ENCODE measurements around the gene FAM169A.

Gene FAM169A

DNA sequence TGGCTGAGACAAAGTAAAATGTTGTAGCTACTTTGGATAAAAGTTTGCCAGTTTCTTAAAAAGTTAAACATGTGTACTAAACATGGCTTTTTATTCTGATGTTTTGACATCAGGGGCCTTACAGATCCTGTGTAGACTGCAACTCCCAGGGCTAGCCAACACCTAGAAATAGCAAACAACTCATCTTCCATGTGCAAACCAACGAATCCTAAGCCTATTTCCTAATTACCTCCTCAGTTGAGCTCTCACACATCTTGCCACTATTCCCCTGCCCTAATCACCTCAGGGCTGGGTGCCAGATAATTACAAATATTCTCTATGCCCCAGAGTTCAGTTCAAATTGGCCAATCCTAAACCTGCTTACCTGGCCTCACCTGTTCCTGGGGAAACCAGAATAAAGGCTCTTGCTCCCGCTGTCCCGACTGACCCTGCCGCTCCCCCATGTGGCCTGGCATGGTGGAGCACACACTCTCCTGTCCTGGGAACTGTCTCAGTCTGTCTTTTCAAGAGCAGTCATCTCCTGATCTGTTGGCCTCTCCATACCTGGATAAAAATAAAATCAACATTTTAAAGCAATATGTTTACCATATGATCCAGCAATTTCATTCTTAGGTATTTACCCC is 37.1 kb upstream of the FAM169A start:
- no peak for TF ChIP-seq EZH2phosphoT487 (IDR thresholded peaks at IDR 0.05; ENCODE audit: borderline replicate concordance, low read length)
- TF ChIP-seq, protein P1, sequence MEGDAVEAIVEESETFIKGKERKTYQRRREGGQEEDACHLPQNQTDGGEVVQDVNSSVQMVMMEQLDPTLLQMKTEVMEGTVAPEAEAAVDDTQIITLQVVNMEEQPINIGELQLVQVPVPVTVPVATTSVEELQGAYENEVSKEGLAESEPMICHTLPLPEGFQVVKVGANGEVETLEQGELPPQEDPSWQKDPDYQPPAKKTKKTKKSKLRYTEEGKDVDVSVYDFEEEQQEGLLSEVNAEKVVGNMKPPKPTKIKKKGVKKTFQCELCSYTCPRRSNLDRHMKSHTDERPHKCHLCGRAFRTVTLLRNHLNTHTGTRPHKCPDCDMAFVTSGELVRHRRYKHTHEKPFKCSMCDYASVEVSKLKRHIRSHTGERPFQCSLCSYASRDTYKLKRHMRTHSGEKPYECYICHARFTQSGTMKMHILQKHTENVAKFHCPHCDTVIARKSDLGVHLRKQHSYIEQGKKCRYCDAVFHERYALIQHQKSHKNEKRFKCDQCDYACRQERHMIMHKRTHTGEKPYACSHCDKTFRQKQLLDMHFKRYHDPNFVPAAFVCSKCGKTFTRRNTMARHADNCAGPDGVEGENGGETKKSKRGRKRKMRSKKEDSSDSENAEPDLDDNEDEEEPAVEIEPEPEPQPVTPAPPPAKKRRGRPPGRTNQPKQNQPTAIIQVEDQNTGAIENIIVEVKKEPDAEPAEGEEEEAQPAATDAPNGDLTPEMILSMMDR (IDR thresholded peaks at IDR 0.05; ENCODE audit: low read depth, low read length, poor library complexity, severe bottlenecking), result peak; percentile 22
- Histone ChIP-seq H4K20me1 (ENCODE audit: control insufficient read depth, insufficient read depth, low read depth, low read length) (no peaks in the 10 kb centered on the region), H3F3A (ENCODE audit: control insufficient read depth, insufficient read depth) (no peaks in the 10 kb centered on the region), H3K27me3 (ENCODE audit: control insufficient read depth, low read length) (no peaks in the 10 kb centered on the region), H3K79me2 (ENCODE audit: control insufficient read depth, low read length) (no peaks in the 10 kb centered on the region), H3K4me1 (ENCODE audit: control insufficient read depth, low read length) (no peaks in the 10 kb centered on the region), H3K27ac (ENCODE audit: low read depth, low read length) (no peak overlapping the region), H3K4me2 (ENCODE audit: low read length) (no peak overlapping the region), H3K9me3 (ENCODE audit: control insufficient read depth, insufficient read depth, low read length) (no peaks in the 10 kb centered on the region), H3K36me3 (ENCODE audit: control insufficient read depth, low read length) (no peaks in the 10 kb centered on the region), H3K9me2 (replicated peaks; ENCODE audit: control insufficient read depth, low read length) (no peaks in the 10 kb centered on the region), H3K4me3 (ENCODE audit: low read length) (no peak overlapping the region)

DNA sequence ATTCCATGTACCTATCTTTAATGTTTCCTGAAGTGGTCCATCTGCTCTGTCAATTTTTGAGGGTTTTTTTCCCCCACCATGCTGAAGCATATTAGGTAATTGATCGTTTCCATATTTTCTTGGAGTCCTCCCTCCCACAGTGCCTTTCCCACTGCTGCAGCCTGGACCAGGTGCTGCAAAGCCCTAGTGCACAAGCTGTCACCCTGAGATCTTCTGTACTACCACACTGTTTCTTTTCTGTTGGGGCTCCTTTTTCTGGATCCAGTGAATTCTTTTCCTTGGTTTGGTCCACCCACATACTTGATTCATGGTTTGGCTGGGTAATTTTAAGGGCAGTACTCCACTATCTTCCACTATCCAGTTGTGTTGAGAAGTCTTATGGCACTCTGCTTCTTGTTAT is 30.9 kb upstream of the FAM169A start:
- no peak overlapping the region for H3K4me3 ChIP-seq (ENCODE audit: low read length)
- no peaks in the 10 kb centered on the region for H3K36me3 ChIP-seq (ENCODE audit: control insufficient read depth, low read length)
- TF ChIP-seq EZH2phosphoT487 (IDR thresholded peaks at IDR 0.05; ENCODE audit: borderline replicate concordance, low read length), result no peak
- TF ChIP-seq, protein P1 (IDR thresholded peaks at IDR 0.05; ENCODE audit: low read depth, low read length, poor library complexity, severe bottlenecking), result no peak
- H3K9me2 ChIP-seq (replicated peaks; ENCODE audit: control insufficient read depth, low read length), result no peaks in the 10 kb centered on the region
- H3K4me2 ChIP-seq (ENCODE audit: low read length), result no peak overlapping the region
- no peaks in the 10 kb centered on the region for H4K20me1 ChIP-seq (ENCODE audit: control insufficient read depth, insufficient read depth, low read depth, low read length)
- no peaks in the 10 kb centered on the region for H3K79me2 ChIP-seq (ENCODE audit: control insufficient read depth, low read length)
- no peak overlapping the region for H3K27ac ChIP-seq (ENCODE audit: low read depth, low read length)
- H3K9me3 ChIP-seq (ENCODE audit: control insufficient read depth, insufficient read depth, low read length), result peaks cover 3% of the 10 kb centered on the region; the same call in 1 of the 2 replicates
- no peaks in the 10 kb centered on the region for H3K4me1 ChIP-seq (ENCODE audit: control insufficient read depth, low read length)
- H3K27me3 ChIP-seq (ENCODE audit: control insufficient read depth, low read length), result no peaks in the 10 kb centered on the region; the same call in 1 of the 2 replicates
- H3F3A ChIP-seq (ENCODE audit: control insufficient read depth, insufficient read depth), result no peaks in the 10 kb centered on the region

DNA sequence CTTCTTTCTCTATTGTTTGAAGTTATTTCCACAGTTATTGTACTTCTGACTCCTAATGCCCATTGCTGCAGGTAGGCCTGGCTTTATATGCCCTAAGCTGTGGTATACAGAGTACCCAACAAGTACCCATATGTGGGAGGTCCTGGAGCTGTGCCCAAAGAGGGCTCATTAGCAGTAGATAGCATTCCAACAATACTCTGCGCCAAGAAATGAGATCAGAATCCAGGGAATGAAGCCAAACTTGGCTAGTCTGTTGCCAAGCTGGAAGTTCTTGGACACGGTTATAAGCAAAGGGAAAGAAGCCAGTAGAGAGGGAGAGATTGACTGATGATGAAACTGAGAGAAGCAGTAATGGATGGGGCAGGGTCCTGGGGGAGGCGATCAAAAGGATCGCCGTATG is 29.7 kb upstream of the FAM169A start:
- H3K79me2 ChIP-seq (ENCODE audit: control insufficient read depth, low read length), result no peaks in the 10 kb centered on the region
- H3K4me1 ChIP-seq (ENCODE audit: control insufficient read depth, low read length), result no peaks in the 10 kb centered on the region
- no peaks in the 10 kb centered on the region for H3K9me2 ChIP-seq (replicated peaks; ENCODE audit: control insufficient read depth, low read length)
- no peaks in the 10 kb centered on the region for H3F3A ChIP-seq (ENCODE audit: control insufficient read depth, insufficient read depth)
- no peak for TF ChIP-seq EZH2phosphoT487 (IDR thresholded peaks at IDR 0.05; ENCODE audit: borderline replicate concordance, low read length)
- TF ChIP-seq, protein P1 (IDR thresholded peaks at IDR 0.05; ENCODE audit: low read depth, low read length, poor library complexity, severe bottlenecking), result no peak
- no peaks in the 10 kb centered on the region for H3K36me3 ChIP-seq (ENCODE audit: control insufficient read depth, low read length)
- H3K9me3 ChIP-seq (ENCODE audit: control insufficient read depth, insufficient read depth, low read length), result peaks cover 3% of the 10 kb centered on the region; the same call in 1 of the 2 replicates
- no peak overlapping the region for H3K27ac ChIP-seq (ENCODE audit: low read depth, low read length)
- no peaks in the 10 kb centered on the region; the same call in 1 of the 2 replicates for H3K27me3 ChIP-seq (ENCODE audit: control insufficient read depth, low read length)
- no peaks in the 10 kb centered on the region for H4K20me1 ChIP-seq (ENCODE audit: control insufficient read depth, insufficient read depth, low read depth, low read length)
- H3K4me3 ChIP-seq (ENCODE audit: low read length), result no peak overlapping the region
- H3K4me2 ChIP-seq (ENCODE audit: low read length), result no peak overlapping the region

All from DOHH2 (cell line).